Tibial artery (tissue), 4 donors: ENCODE data around the gene EFNB3.
A peak's percentile ranks its signal among the peaks of the same experiment; 100 is the strongest.

Experiments used
- DNase-seq, 2 donors: peaks; one replicate each; pipeline ENCODE4 v3.0.0-alpha.2; 2019
- H3K27ac ChIP-seq, 2 donors: fragments of 200-600 bp; sonication (generic) in 1 of 2; 1 replicate in 1 of 2; 2 replicates in 1 of 2; pipeline ENCODE4 v1.5.1; 2018 to 2019; ENCODE audit warnings: mild to moderate bottlenecking in 1 of 2
- H3K27me3 ChIP-seq, 2 donors: fragments of 200-600 bp; sonication (generic) in 1 of 2; one replicate each; pipeline versions ENCODE4 v1.5.1 to v1.6.0; 2016 to 2019
- H3K36me3 ChIP-seq, 3 donors: fragments of 200-600 bp; sonication (generic) in 2 of 3; one replicate each; pipeline ENCODE4 v1.5.1; 2016 to 2019; ENCODE audit warnings: mild to moderate bottlenecking in 2 of 3
- H3K4me1 ChIP-seq, 4 donors: fragments of 200-600 bp; sonication (generic) in 2 of 4; 1 replicate in 3 of 4; 2 replicates in 1 of 4; pipeline ENCODE4 v1.5.1; 2016 to 2019
- H3K4me3 ChIP-seq, 2 donors: fragments of 200-600 bp; sonication (generic) in 1 of 2; 1 replicate in 1 of 2; 2 replicates in 1 of 2; pipeline ENCODE4 v1.5.1; 2018 to 2019; ENCODE audit warnings: mild to moderate bottlenecking in 2 of 2
- H3K9me3 ChIP-seq, 3 donors: fragments of 200-600 bp; sonication (generic) in 1 of 3; one replicate each; pipeline ENCODE4 v1.5.1; 2016 to 2019
- CTCF ChIP-seq, 2 experiments: fragments of 200-600 bp in 1 of 2; fragments of 450-650 bp in 1 of 2; IDR thresholded peaks; one replicate each; pipeline ENCODE4 v1.5.1; 2017 to 2019; ENCODE audit warnings: antibody characterized with exemption in 2 of 2, mild to moderate bottlenecking in 1 of 2, moderate library complexity in 1 of 2
- intact Hi-C: fragments of 100-400 bp; cut with DNase I; formaldehyde crosslinking; loops from one replicate; pipeline ENCODE4 v1.15.0; 2023; ENCODE audit warnings: low total_unique reads

EFNB3 gene

GRCh38 chr17:7716901-7717755 is 12.1 kb downstream of the EFNB3 start, which contains the start of gene DNAH2:
Gene DNAH2, plus strand, starts transcription at chr17:7717744. Its CDS starts 1,991 bp downstream, at chr17:7719735.
- H3K36me3 ChIP-seq = no peaks in the 10 kb centered on the region
- H3K27me3 ChIP-seq = peaks cover 0 to 55% of the 10 kb centered on the region in 2 donors
- H3K27ac ChIP-seq = peak within 1 kb of the TSS; percentile 31 to 55
- peak; percentile 55 to 82 for DNase-seq
- H3K9me3 ChIP-seq = no peaks in the 10 kb centered on the region
- intact Hi-C loops = no loop called here
- peaks cover 0 to 24% (median 15%) of the 10 kb centered on the region in 4 donors for H3K4me1 ChIP-seq
- TF ChIP-seq CTCF (IDR thresholded peaks at IDR 0.05) = peak in 1 of 2 experiments; percentile 38
- H3K4me3 ChIP-seq = peak within 1 kb of the TSS; percentile 52 to 56

GRCh38 chr17:7717756-7718350 is 12.9 kb downstream of the EFNB3 start:
- intact Hi-C loops = no loop called here
- Histone ChIP-seq H3K4me1 (peaks cover 0 to 24% (median 15%) of the 10 kb centered on the region in 4 donors), H3K27me3 (peaks cover 0 to 49% of the 10 kb centered on the region in 2 donors), H3K9me3 (no peaks in the 10 kb centered on the region), H3K27ac (peak overlapping the region in 1 of 2 donors; percentile 55), H3K36me3 (no peaks in the 10 kb centered on the region), H3K4me3 (peak overlapping the region; percentile 52 to 56)
- no peak for DNase-seq
- no peak for TF ChIP-seq CTCF (IDR thresholded peaks at IDR 0.05)

- H3K9me3 ChIP-seq = no peaks in the 10 kb centered on the region
- peaks cover 0 to 24% (median 15%) of the 10 kb centered on the region in 4 donors for H3K4me1 ChIP-seq
- intact Hi-C loops = no loop called here
- no peak overlapping the region for H3K27ac ChIP-seq
- DNase-seq = no peak
- no peaks in the 10 kb centered on the region for H3K36me3 ChIP-seq
- H3K27me3 ChIP-seq = peaks cover 0 to 44% of the 10 kb centered on the region in 2 donors
- H3K4me3 ChIP-seq = no peak overlapping the region
- no peak for TF ChIP-seq CTCF (IDR thresholded peaks at IDR 0.05)
These were observed 14.7 kb downstream of the EFNB3 start for GRCh38 chr17:7719661-7720060.

- TF ChIP-seq CTCF (IDR thresholded peaks at IDR 0.05) = no peak
- intact Hi-C loops = no loop called here
- peaks cover 0 to 24% (median 15%) of the 10 kb centered on the region in 4 donors for H3K4me1 ChIP-seq
- no peaks in the 10 kb centered on the region for H3K36me3 ChIP-seq
- no peak for DNase-seq
- H3K27ac ChIP-seq = no peak overlapping the region
- peaks cover 0 to 43% of the 10 kb centered on the region in 2 donors for H3K27me3 ChIP-seq
- H3K9me3 ChIP-seq = no peaks in the 10 kb centered on the region
- no peak overlapping the region for H3K4me3 ChIP-seq
These were observed 15.1 kb downstream of the EFNB3 start for GRCh38 chr17:7720125-7720524.

- Histone ChIP-seq H3K27me3 (peaks cover 0 to 48% of the 10 kb centered on the region in 2 donors), H3K4me3 (no peak overlapping the region), H3K36me3 (no peaks in the 10 kb centered on the region), H3K4me1 (peaks cover 0 to 18% (median 10%) of the 10 kb centered on the region in 4 donors), H3K27ac (no peak overlapping the region), H3K9me3 (no peaks in the 10 kb centered on the region)
- intact Hi-C loops = no loop called here
- no peak for TF ChIP-seq CTCF (IDR thresholded peaks at IDR 0.05)
- no peak for DNase-seq
These were observed 16.6 kb downstream of the EFNB3 start for GRCh38 chr17:7721612-7722011.
